GM12878 (cell line): ENCODE results near the gene MEI1. TPM values are rescaled to one million over a fixed set of nuclear protein-coding genes. Genes with fewer than 3 reads are reported as not detected.

Experiments
- ATAC-seq: fragments of 200-7000 bp; cut with Tn5 transposase; 3 replicates; pipeline ENCODE4 v1.9.1; 2020; ENCODE audit warnings: mild to moderate bottlenecking, moderate library complexity
- BruUV-seq: library from RNA; stranded (reverse); fragments of 400-500 nt; replicated peaks from 2 replicates; lab custom pipeline; 2021; lab: Mats Ljungman, UMichigan
- CTCF ChIA-PET: fragments of 300-600 bp; sonication (Branson Sonifier 250); formaldehyde crosslinking; extraction: SDS; loops from one replicate; lab custom pipeline; 2021; ENCODE audit warnings: inconsistent platforms; lab: Yijun Ruan, JAX
- POLR2A ChIA-PET: fragments of 350-600 bp; formaldehyde crosslinking; extraction: SDS; loops from one replicate; lab custom pipeline; 2021; ENCODE audit warnings: inconsistent platforms; lab: Charles Lee
- RAD21 ChIA-PET: fragments of 300-600 bp; sonication (Branson Sonifier 250); formaldehyde crosslinking; loops from one replicate; lab custom pipeline; 2023; ENCODE audit warnings: antibody characterized with exemption; ENCODE audit not compliant: unreplicated experiment; lab: Charles Lee
- SMC1A ChIA-PET: fragments of 300-600 bp; sonication (Branson Sonifier 250); formaldehyde crosslinking; loops from one replicate; lab custom pipeline; 2023; ENCODE audit not compliant: unreplicated experiment, uncharacterized antibody; lab: Charles Lee
- DNase-seq: peaks from one replicate; pipeline ENCODE4 v3.0.0-alpha.2; 2011; ENCODE audit warnings: low read depth, low spot score
- FAIRE-seq: peaks from 3 replicates; lab custom pipeline; 2011; peaks lifted over from hg19 to GRCh38; lab: Jason Lieb, UNC
- H2AFZ ChIP-seq: 2 replicates; pipeline ENCODE4 v1.6.0; 2011; ENCODE audit warnings: low read depth, low read length, control low read depth; ENCODE audit not compliant: control insufficient read depth
- H3K27ac ChIP-seq: 2 replicates; pipeline ENCODE4 v1.5.1; 2011; ENCODE audit warnings: control low read depth; ENCODE audit not compliant: control insufficient read depth, insufficient read depth
- H3K27me3 ChIP-seq, 2 experiments: replicated peaks in 1 of 2; 2 replicates each; pipeline versions ENCODE4 v1.6.0 to v1.6.1; 2011; ENCODE audit warnings: low read length in 1 of 2; ENCODE audit not compliant: control insufficient read depth in 2 of 2, insufficient read depth in 2 of 2
- H3K36me3 ChIP-seq, 2 experiments: 2 replicates each; pipeline ENCODE4 v1.5.1; 2011; ENCODE audit warnings: low read length in 1 of 2; ENCODE audit not compliant: control insufficient read depth in 2 of 2, insufficient read depth in 2 of 2
- H3K4me1 ChIP-seq: 2 replicates; pipeline ENCODE4 v1.6.1; 2011; ENCODE audit warnings: mild to moderate bottlenecking, low read length, moderate library complexity, mixed read lengths; ENCODE audit not compliant: control insufficient read depth, insufficient read depth
- H3K4me2 ChIP-seq: 2 replicates; pipeline ENCODE4 v1.6.0; 2011; ENCODE audit warnings: control low read depth; ENCODE audit not compliant: control insufficient read depth, insufficient read depth
- H3K4me3 ChIP-seq: fragments of 200-600 bp; sonication (generic); 2 replicates; pipeline ENCODE4 v1.5.1; 2016
- H3K79me2 ChIP-seq: 2 replicates; pipeline ENCODE4 v1.6.0; 2011; ENCODE audit warnings: low read length; ENCODE audit not compliant: control insufficient read depth, insufficient read depth
- H3K9ac ChIP-seq: 2 replicates; pipeline ENCODE4 v1.8.0; 2011; ENCODE audit warnings: low read length, control low read depth, mixed read lengths; ENCODE audit not compliant: control insufficient read depth, insufficient read depth
- H3K9me3 ChIP-seq: replicated peaks from 3 replicates; pipeline ENCODE4 v1.5.1; 2011; ENCODE audit warnings: mild to moderate bottlenecking, low read length; ENCODE audit not compliant: control insufficient read depth, insufficient read depth
- H4K20me1 ChIP-seq: 2 replicates; pipeline ENCODE4 v1.6.0; 2011; ENCODE audit not compliant: control insufficient read depth, insufficient read depth
- CHD4 ChIP-seq: fragments of 200-600 bp; sonication (generic); IDR thresholded peaks from 2 replicates; pipeline ENCODE4 v1.6.1; 2016; ENCODE audit warnings: mild to moderate bottlenecking
- POLR2A ChIP-seq: IDR thresholded peaks from 2 replicates; pipeline ENCODE4 v1.6.1; 2011; ENCODE audit warnings: low read depth, mild to moderate bottlenecking, low read length
- RB1 ChIP-seq: fragments of 450-650 bp; formaldehyde crosslinking; IDR thresholded peaks from 2 replicates; pipeline ENCODE4 v1.6.1; 2017; ENCODE audit warnings: mild to moderate bottlenecking, borderline replicate concordance
- SMAD5 ChIP-seq: IDR thresholded peaks from 2 replicates; pipeline ENCODE4 v1.6.1; 2016; ENCODE audit warnings: antibody characterized with exemption, low read depth
- TCF7 ChIP-seq: IDR thresholded peaks from 2 replicates; pipeline ENCODE4 v1.6.1; 2014; ENCODE audit warnings: antibody characterized with exemption, borderline replicate concordance
- WGBS: methylation state at CpG from one replicate; pipeline ENCODE4 v1.1.6; 2016; ENCODE audit warnings: low lambda C conversion rate; ENCODE audit not compliant: insufficient replicate concordance, insufficient coverage; ENCODE audit errors: missing lambda C conversion rate; 5-methylcytosine and 5-hydroxymethylcytosine counted together
- in situ Hi-C: fragments of 300-500 bp; cut with MboI; formaldehyde crosslinking; loops from 9 replicates; pipeline ENCODE4 v1.14.3; 2018; ENCODE audit warnings: mixed read lengths
- intact Hi-C: fragments of 100-400 bp; cut with micrococcal nuclease; formaldehyde crosslinking; loops from one replicate; pipeline ENCODE4 v1.14.2; 2022; ENCODE audit not compliant: unreplicated experiment
- polyA plus RNA-seq, 11 experiments: library from polyadenylated mRNA; depleted of rRNA in 4 of 11; unstranded in 6 of 11; stranded (reverse) in 5 of 11; fragments of >200 nt; fragmentation: Nextera tagmentation in 4 of 11; fragmentation: Illumina TruSeq in 1 of 11; extraction: Ambion mirVana in 4 of 11; extraction: Trizol in 1 of 11; gene quantifications; 1 replicate in 1 of 11; 2 replicates in 10 of 11; pipeline versions ENCODE4 v1.2.1 to v1.2.3, GENCODE V29; 2011 to 2016; ENCODE audit warnings: inconsistent platforms in 2 of 11, missing spikeins in 2 of 11, low read depth in 1 of 11
- total RNA-seq, 4 experiments: library from RNA; depleted of rRNA in 3 of 4; stranded (reverse); fragments of >200 nt in 3 of 4; fragmentation: Illumina TruSeq in 1 of 4; extraction: Trizol in 1 of 4; gene quantifications; 2 replicates each; pipeline versions ENCODE4 v1.2.1 to v1.2.3, GENCODE V29; 2013 to 2021
- TF ChIP-seq, protein P1 (sequence below): fragments of 450-650 bp; IDR thresholded peaks from 2 replicates; pipeline ENCODE4 v1.6.1; 2017; ENCODE audit warnings: borderline replicate concordance

The MEI1 gene
- total and polyA plus RNA-seq, 10 of the 15 experiments (the other 5 are each of a cell fraction or from before 2014, with no cell fraction given): 27.9 to 48.9 (median 35.8) TPM

DNA sequence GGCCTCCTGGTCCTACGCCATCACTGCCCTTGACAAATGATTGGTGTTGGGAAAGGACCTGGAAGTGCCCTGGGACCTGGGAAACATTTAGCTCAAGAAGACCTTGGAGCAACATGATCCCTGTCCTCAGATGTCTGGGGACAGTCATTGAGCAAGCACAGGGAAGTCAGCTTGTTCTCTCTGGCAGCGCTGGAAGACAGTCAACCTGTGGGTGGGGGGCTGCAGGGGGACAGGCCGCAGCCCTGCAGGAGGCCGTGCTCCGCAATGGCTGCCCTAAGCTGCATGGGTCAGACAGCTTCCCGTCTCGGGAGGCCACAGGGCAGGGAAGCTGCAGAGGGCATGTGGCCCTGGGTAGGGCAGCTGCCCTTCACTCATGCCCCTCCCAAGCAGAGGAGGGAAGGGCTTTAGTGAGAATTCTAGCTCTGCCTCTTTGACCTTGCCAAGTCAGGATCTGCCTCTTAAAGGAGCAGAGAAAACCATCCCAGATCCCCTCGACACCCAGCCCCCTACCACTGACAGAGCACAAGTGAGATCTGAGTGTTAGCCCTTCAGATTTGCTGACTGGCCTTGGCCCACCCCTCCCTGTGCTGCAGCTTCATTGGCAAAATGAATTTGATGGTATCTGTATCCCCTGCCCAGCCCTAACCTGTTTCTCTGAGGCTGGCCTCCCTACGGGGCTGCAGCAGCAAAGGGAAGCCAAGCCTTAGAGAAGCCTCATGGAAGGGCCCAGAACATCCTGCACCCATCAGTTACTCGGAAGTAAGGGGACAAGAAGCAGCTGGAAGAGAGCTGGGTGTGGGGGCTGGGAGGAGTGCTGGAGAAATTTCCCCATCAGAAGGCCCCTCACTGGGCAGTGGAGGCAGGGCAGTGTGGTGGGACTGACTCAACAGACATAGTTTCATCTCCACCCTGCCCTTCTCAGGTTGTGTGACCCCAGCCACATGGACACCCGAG, 127.4 kb downstream of the MEI1 start:
- WGBS: 90% methylated on average over 11 of the region's 11 CpGs
- no peak overlapping the region for H3K9ac ChIP-seq
- in situ Hi-C loops: no loop called here

DNA sequence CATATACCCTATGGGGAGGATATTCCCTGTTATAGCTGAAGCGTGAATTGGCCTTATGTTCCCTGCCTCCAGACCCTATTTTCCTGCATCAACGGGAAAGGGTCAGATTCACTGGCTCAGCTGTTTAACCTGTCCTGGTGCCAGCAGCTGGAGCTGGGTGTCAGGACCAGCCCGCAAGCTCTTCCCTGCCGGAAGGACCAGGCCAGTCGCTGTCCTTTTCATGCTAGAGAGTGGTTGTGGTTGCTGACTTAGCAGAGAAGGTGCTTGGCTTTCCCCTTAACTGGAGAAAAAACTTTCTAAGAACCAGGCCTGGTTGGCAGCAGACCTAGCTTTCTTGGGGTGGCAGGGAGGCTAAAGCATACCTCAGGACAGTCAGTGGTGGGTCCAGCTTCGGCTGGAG, 128.4 kb downstream of the MEI1 start:
- no TSS peak for BruUV-seq
- Histone ChIP-seq H3K27ac (no peak overlapping the region), H3K4me1 (peaks cover 12% of the 10 kb centered on the region), H3K27me3 (no peaks in the 10 kb centered on the region), H3K9me3 (no peaks in the 10 kb centered on the region; the same call in 2 of the 3 replicates), H4K20me1 (no peaks in the 10 kb centered on the region), H3K36me3 (peaks cover 8% of the 10 kb centered on the region in 2 experiments; a peak in 3 of 4 replicates), H3K4me3 (no peak overlapping the region), H2AFZ (no peak overlapping the region), H3K4me2 (no peak overlapping the region), H3K79me2 (peaks cover 14% of the 10 kb centered on the region), H3K9ac (no peak overlapping the region)
- intact Hi-C loops (no loop called here), in situ Hi-C loops (no loop called here)
- ChIA-PET CTCF (interaction anchor here (1.1 to 3.4 kb wide), 6 partner anchors 20 to 130 kb away, joined by 4 to 20 read pairs (median 8); no protein-coding TSS in a partner anchor), SMC1A (interaction anchor here (1.1 to 2.5 kb wide), 6 partner anchors 13 to 129 kb away, joined by 3 to 7 read pairs (median 6); partner anchors contain the start of gene MEI1), RAD21 (interaction anchor here (1.1 to 11.0 kb wide), 3 partner anchors 99 to 131 kb away, joined by 3 to 84 read pairs (median 4); partner anchors contain the start of gene TNFRSF13C), POLR2A (interaction anchor here (0.5 to 2.7 kb wide), 4 partner anchors 12 to 379 kb away, joined by 3 to 8 read pairs (median 4); partner anchors contain the start of gene CCDC134)
- no peak for DNase-seq
- no peak for FAIRE-seq
- no peak for ATAC-seq
- whole genome bisulfite sequencing: 95% methylated on average over 6 of the region's 6 CpGs
- TF ChIP-seq, protein P1, sequence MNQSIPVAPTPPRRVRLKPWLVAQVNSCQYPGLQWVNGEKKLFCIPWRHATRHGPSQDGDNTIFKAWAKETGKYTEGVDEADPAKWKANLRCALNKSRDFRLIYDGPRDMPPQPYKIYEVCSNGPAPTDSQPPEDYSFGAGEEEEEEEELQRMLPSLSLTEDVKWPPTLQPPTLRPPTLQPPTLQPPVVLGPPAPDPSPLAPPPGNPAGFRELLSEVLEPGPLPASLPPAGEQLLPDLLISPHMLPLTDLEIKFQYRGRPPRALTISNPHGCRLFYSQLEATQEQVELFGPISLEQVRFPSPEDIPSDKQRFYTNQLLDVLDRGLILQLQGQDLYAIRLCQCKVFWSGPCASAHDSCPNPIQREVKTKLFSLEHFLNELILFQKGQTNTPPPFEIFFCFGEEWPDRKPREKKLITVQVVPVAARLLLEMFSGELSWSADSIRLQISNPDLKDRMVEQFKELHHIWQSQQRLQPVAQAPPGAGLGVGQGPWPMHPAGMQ: no peak
- TF ChIP-seq SMAD5: no peak
- no peak for TF ChIP-seq CHD4
- TF ChIP-seq RB1: no peak

More for the DNA sequence above, 127.4 kb downstream of the MEI1 start:
- Histone ChIP-seq H3K4me2 (no peak overlapping the region), H3K79me2 (peaks cover 5% of the 10 kb centered on the region), H3K36me3 (peaks cover 8 to 10% of the 10 kb centered on the region in 2 experiments; a peak in 3 of 4 replicates), H3K27me3 (no peaks in the 10 kb centered on the region), H3K4me1 (peaks cover 5% of the 10 kb centered on the region), H4K20me1 (no peaks in the 10 kb centered on the region), H3K9me3 (no peaks in the 10 kb centered on the region; the same call in 2 of the 3 replicates), H2AFZ (no peak overlapping the region), H3K27ac (no peak overlapping the region), H3K4me3 (no peak overlapping the region)
- CTCF ChIA-PET: interaction anchor here (0.6 to 3.4 kb wide), 8 partner anchors 21 to 613 kb away, joined by 3 to 20 read pairs (median 6); no protein-coding TSS in a partner anchor
- intact Hi-C loops: no loop called here
- DNase-seq (no peak), ATAC-seq (no peak), FAIRE-seq (no peak)
- POLR2A ChIA-PET: interaction anchor here (0.5 to 2.7 kb wide), 5 partner anchors 13 to 378 kb away, joined by 3 to 8 read pairs (median 3); partner anchors contain the start of gene CCDC134
- SMC1A ChIA-PET: interaction anchor here (1.0 to 2.1 kb wide), 7 partner anchors 14 to 128 kb away, joined by 3 to 6 read pairs (median 4); partner anchors contain the start of genes CCDC134 and MEI1
- TF ChIP-seq TCF7 (no peak), POLR2A (peak; percentile 31; the same call in 1 of the 2 replicates)
- RAD21 ChIA-PET: interaction anchor here (1.2 to 11.0 kb wide), 4 partner anchors 26 to 130 kb away, joined by 3 to 84 read pairs (median 4); partner anchors contain the start of genes CCDC134 and TNFRSF13C
- BruUV-seq: no TSS peak
